Loucy (cell line): ENCODE results near the gene FOXP1.

ENCODE experiments used
- EZH2phosphoT487 ChIP-seq: fragments of 200-600 bp; IDR thresholded peaks from 2 replicates; pipeline ENCODE4 v1.6.1; 2018; ENCODE audit warnings: antibody characterized with exemption, mild to moderate bottlenecking, moderate library complexity, borderline replicate concordance
- TF ChIP-seq, protein P1 (sequence below): fragments of 200-600 bp; sonication (generic); conservative IDR thresholded peaks from 2 replicates; pipeline ENCODE4 v1.5.1; 2014; ENCODE audit warnings: mild to moderate bottlenecking, antibody characterized with exemption, low read length

DNA sequence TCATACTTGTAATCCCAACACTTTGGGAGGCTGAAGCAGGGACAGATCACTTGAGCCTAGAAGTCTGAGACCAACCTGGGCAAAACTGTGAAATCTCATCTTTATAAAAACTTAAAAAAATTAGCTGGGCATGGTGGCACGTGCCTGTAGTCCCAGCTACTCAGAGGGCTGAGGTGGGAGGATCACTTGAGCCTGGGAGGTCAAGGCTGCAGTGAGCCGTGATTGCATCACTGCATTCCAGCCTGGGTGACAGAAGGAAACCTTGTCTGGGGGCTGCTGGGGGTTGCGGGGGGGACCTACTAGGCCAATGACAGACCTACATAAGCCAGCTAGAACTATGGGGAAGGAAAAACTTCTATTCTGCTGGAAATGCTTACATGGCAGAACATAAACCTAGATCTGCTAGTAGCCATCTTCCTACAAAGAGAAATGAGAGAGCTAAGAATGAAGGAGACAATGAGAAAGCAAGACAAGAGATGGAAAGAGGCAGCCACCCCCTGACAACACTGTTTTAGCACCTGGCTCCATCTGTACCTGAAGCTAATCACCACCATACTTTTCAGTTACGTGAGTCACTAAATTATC lies 23.9 kb downstream of the FOXP1 start:
- TF ChIP-seq, protein P1, sequence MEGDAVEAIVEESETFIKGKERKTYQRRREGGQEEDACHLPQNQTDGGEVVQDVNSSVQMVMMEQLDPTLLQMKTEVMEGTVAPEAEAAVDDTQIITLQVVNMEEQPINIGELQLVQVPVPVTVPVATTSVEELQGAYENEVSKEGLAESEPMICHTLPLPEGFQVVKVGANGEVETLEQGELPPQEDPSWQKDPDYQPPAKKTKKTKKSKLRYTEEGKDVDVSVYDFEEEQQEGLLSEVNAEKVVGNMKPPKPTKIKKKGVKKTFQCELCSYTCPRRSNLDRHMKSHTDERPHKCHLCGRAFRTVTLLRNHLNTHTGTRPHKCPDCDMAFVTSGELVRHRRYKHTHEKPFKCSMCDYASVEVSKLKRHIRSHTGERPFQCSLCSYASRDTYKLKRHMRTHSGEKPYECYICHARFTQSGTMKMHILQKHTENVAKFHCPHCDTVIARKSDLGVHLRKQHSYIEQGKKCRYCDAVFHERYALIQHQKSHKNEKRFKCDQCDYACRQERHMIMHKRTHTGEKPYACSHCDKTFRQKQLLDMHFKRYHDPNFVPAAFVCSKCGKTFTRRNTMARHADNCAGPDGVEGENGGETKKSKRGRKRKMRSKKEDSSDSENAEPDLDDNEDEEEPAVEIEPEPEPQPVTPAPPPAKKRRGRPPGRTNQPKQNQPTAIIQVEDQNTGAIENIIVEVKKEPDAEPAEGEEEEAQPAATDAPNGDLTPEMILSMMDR: no peak
- no peak for TF ChIP-seq EZH2phosphoT487
